GM21528 (cell line): Measurements from ENCODE around the gene OSBPL6.
"Not testable (repeated sequence)": the region's sequence is repeated elsewhere in the genome, so short reads cannot be mapped to it uniquely, and the experiment has no call there.

Experiments
- ATAC-seq: cut with Tn5 transposase; IDR thresholded peaks from one replicate; pipeline ENCODE4 v1.9.1; 2021; ENCODE audit warnings: mild to moderate bottlenecking, moderate library complexity; ENCODE audit not compliant: unreplicated experiment, low FRiP score

Gene OSBPL6

GRCh38 chr2:178386986-178387597 lies 192.8 kb downstream of the OSBPL6 start:
- no peak for ATAC-seq

- ATAC-seq, result no peak
These were observed 194.0 kb downstream of the OSBPL6 start for GRCh38 chr2:178388287-178388686.

GRCh38 chr2:178391701-178392100 lies 197.4 kb downstream of the OSBPL6 start:
- no peak for ATAC-seq

GRCh38 chr2:178392215-178392614 lies 197.9 kb downstream of the OSBPL6 start:
- no peak for ATAC-seq

- ATAC-seq, result no peak
These were observed 200.5 kb downstream of the OSBPL6 start for GRCh38 chr2:178394859-178395258.

GRCh38 chr2:178395295-178395694 lies 201.0 kb downstream of the OSBPL6 start:
- no peak for ATAC-seq

GRCh38 chr2:178395941-178396570 lies 201.7 kb downstream of the OSBPL6 start:
- ATAC-seq, result no peak

- peak; percentile 86 for ATAC-seq
These were observed 202.8 kb downstream of the OSBPL6 start for GRCh38 chr2:178397002-178397605.

- ATAC-seq, result no peak
These were observed 207.7 kb downstream of the OSBPL6 start for GRCh38 chr2:178401994-178402437.

- peak; percentile 52 for ATAC-seq
These were observed 209.5 kb downstream of the OSBPL6 start for GRCh38 chr2:178403671-178404306.

- ATAC-seq, result peak; percentile 99
These were observed 210.1 kb downstream of the OSBPL6 start for GRCh38 chr2:178404368-178404767.

GRCh38 chr2:178409261-178409660 lies 214.9 kb downstream of the OSBPL6 start:
- no peak for ATAC-seq

GRCh38 chr2:178412047-178412446 lies 217.7 kb downstream of the OSBPL6 start:
- ATAC-seq, result no peak

- not testable (repeated sequence) for ATAC-seq
These were observed 218.1 kb downstream of the OSBPL6 start for GRCh38 chr2:178412453-178412852.

GRCh38 chr2:178413472-178414265 lies 219.4 kb downstream of the OSBPL6 start:
- peak; percentile 83 for ATAC-seq

- peak; percentile 86 for ATAC-seq
These were observed 220.2 kb downstream of the OSBPL6 start for GRCh38 chr2:178414266-178415247.

- ATAC-seq, result no peak
These were observed 221.7 kb downstream of the OSBPL6 start for GRCh38 chr2:178415979-178416378.

GRCh38 chr2:178417916-178418315 lies 223.6 kb downstream of the OSBPL6 start:
- no peak for ATAC-seq

- no peak for ATAC-seq
These were observed 224.1 kb downstream of the OSBPL6 start for GRCh38 chr2:178418426-178418825.
